HG03432 (cell line): ENCODE measurements around the gene OR8H1.

Experiments used
- ATAC-seq: cut with Tn5 transposase; IDR thresholded peaks from one replicate; pipeline ENCODE4 v1.9.1; 2021; ENCODE audit warnings: mild to moderate bottlenecking, moderate library complexity; ENCODE audit not compliant: unreplicated experiment

OR8H1 gene

GRCh38 chr11:56292154-56292553, at the start of gene OR8H1:
TSS of gene OR8H1 (minus strand) at chr11:56292254. CDS start at chr11:56291062, 1,192 bp downstream.
- ATAC-seq, result no peak

- ATAC-seq, result no peak
Observed at GRCh38 chr11:56340289-56340688, 48.2 kb upstream of the OR8H1 start.

- no peak for ATAC-seq
Observed at GRCh38 chr11:56333156-56333555, 41.1 kb upstream of the OR8H1 start.

- no peak for ATAC-seq
Observed at GRCh38 chr11:56331861-56332491, 39.9 kb upstream of the OR8H1 start.

GRCh38 chr11:56314844-56315243, 22.8 kb upstream of the OR8H1 start, which contains the start of gene OR8K3:
TSS of gene OR8K3 (plus strand) at chr11:56315144. CDS start at chr11:56318307, 3,163 bp downstream.
- ATAC-seq, result no peak

GRCh38 chr11:56307836-56308235, 15.8 kb upstream of the OR8H1 start:
- ATAC-seq, result no peak

- ATAC-seq, result no peak
Observed at GRCh38 chr11:56296898-56297297, 4.8 kb upstream of the OR8H1 start.

- no peak for ATAC-seq
Observed at GRCh38 chr11:56273854-56274253, 18.2 kb downstream of the OR8H1 start, which contains the start of gene OR5T1. TSS of gene OR5T1 (plus strand) at chr11:56274154. CDS start at chr11:56275639, 1,485 bp downstream.

- no peak for ATAC-seq
Observed at GRCh38 chr11:56271092-56271491, 21.0 kb downstream of the OR8H1 start.

- no peak for ATAC-seq
Observed at GRCh38 chr11:56251954-56252353, 40.1 kb downstream of the OR8H1 start, which contains the start of gene OR5T3. TSS of gene OR5T3 (plus strand) at chr11:56252254. CDS start at chr11:56252254, 0 bp downstream.
